HG03103 (cell line): ENCODE data around the gene CHKA.

Experiments
- ATAC-seq: cut with Tn5 transposase; IDR thresholded peaks from one replicate; pipeline ENCODE4 v1.9.1; 2021; ENCODE audit warnings: low read depth; ENCODE audit not compliant: unreplicated experiment

CHKA gene

GRCh38 chr11:68143310-68143689, 22.1 kb upstream of the CHKA start:
- no peak for ATAC-seq

DNA sequence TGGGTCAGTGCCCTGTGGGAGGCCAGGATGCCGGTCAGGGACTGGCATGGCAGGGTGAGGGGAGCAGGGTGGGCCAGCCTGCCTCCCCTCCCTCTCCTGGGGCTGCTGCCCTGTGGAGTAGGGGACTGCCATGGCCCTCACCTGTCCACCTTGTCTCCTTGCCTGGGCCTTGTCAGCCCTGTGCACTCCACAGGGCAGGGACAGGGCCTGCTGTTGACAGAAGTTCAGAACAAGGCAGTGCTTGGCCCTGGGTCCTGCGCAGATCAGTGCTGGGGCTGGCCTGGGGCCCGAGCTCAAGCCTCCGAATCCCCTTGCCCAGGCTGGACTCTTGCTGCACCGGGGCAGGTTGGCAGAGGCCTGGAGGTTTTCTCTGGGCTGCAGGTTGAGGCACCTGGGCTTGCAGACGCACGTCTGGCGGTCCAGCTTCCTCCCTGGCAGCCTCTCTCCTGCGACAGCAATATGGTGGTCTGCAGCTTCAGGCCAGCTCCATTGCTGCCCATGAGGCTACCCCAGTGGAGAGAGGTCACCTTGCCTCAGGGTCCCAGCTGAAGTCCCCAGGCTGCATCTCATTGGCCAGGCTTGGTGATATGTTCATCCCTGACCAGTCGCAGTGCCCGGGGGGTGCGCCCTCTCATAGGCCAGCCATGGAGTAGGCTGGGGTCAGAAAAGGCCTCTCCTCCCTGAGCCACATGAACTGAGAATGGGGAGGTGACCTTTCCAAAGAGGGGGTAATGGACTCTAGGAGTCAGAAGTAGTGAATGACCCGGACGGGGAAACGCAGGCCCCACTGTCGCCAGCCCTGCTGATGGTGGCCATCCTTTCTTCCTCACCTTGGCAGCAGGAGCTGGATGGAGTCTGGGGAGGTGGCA, 21.5 kb upstream of the CHKA start:
- ATAC-seq, result no peak

- ATAC-seq, result no peak
These were observed 20.8 kb upstream of the CHKA start for GRCh38 chr11:68142028-68142412.

GRCh38 chr11:68141246-68142027, 20.2 kb upstream of the CHKA start:
- ATAC-seq, result no peak

- ATAC-seq, result no peak
These were observed 19.5 kb upstream of the CHKA start for GRCh38 chr11:68140496-68141245.

DNA sequence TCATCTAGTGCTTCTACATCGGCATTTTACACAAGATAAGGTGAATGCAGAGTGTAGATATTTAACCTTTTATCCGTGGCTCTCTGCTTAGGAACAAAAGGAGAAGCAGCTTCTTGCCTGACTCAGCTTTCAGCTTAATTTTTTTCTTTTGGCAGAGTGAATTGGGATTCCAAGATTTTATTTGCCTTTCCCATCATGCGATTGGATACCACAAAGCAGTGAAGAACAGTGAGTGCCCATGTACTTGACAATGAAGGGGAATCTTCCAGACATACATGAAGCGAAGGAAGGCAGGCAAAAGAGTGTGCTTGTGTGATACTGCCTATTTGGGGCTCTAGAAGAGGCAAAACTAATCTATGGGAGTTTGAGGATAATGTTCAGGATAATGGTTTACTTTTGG, 17.0 kb upstream of the CHKA start:
- no peak for ATAC-seq

DNA sequence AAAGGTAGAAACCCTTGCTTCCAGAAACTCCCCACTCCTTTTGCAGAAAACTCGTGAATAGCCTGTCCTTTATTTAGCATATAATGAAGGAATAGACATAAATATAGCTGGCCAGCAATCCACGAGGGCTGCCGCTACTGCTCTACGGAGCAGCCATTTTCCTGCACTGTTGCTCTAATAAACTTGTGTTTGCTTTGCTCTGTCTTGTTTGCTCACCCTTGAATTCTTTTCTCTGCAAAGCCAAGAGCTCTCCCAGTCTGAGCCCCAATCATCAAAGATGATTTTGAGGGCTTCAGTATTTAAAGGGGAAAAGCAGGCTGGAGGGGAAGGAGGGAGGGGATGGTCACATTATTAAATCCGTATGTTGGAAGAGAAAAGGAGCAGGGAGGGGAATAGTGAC, 16.6 kb upstream of the CHKA start:
- ATAC-seq, result no peak

GRCh38 chr11:68136866-68137265, 15.7 kb upstream of the CHKA start:
- ATAC-seq, result no peak

GRCh38 chr11:68135161-68135560, 14.0 kb upstream of the CHKA start:
- no peak for ATAC-seq

- ATAC-seq, result no peak
These were observed 12.6 kb upstream of the CHKA start for GRCh38 chr11:68133761-68134160.

DNA sequence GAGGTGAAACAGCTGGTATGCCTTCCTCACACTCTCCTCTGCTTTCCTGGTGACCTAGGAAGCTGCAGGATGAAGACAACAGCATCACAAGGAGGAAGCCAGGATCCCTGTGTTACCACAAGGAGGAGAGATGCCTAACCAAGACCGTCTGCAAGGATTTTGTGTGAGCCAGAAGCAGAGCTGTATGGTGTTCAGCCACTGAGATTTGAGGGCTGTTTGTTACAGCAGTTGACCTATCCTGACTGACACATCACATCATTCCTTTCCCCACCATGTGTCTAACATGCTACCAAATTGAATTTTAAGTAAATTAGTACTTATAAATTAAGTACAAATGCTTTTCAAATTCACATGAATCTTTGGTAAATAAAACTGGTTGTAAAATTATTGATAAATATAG, 8.9 kb upstream of the CHKA start:
- no peak for ATAC-seq

- no peak for ATAC-seq
These were observed 7.6 kb upstream of the CHKA start for GRCh38 chr11:68128682-68129327.

GRCh38 chr11:68127714-68128681, 6.8 kb upstream of the CHKA start:
- no peak for ATAC-seq

GRCh38 chr11:68125164-68125563, 4.0 kb upstream of the CHKA start:
- no peak for ATAC-seq

DNA sequence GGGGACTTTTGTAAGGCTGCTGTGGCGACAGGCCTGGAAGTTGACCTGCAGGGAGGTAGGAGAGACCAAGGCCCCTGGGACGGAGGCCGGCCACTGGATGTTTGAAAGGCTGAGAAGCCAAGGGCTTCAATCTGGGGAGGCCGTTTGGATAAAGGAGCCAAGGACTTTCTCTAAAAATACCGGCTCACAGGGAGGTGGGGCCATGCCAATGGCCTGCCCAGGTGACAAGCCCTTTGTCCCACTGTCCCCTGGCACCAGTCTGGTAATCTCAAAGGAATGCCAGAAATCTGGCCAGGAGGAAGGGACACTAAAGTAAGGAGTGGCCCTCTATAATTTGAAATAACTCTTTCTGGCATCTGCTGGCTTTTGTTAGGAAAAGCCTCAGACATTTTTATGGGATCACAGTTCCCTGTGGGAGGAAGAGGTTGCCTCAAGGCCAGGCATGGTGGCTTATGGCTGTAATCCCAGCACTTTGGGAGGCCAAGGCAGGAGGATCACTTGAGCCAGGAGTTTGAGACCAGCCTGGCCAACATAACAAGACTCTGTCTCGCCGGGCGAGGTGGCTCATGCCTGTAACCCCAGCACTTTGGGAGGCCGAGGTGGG, 1.9 kb upstream of the CHKA start:
- no peak for ATAC-seq

GRCh38 chr11:68120273-68121066, 718 bp downstream of the CHKA start:
- ATAC-seq, result peak; percentile 17

DNA sequence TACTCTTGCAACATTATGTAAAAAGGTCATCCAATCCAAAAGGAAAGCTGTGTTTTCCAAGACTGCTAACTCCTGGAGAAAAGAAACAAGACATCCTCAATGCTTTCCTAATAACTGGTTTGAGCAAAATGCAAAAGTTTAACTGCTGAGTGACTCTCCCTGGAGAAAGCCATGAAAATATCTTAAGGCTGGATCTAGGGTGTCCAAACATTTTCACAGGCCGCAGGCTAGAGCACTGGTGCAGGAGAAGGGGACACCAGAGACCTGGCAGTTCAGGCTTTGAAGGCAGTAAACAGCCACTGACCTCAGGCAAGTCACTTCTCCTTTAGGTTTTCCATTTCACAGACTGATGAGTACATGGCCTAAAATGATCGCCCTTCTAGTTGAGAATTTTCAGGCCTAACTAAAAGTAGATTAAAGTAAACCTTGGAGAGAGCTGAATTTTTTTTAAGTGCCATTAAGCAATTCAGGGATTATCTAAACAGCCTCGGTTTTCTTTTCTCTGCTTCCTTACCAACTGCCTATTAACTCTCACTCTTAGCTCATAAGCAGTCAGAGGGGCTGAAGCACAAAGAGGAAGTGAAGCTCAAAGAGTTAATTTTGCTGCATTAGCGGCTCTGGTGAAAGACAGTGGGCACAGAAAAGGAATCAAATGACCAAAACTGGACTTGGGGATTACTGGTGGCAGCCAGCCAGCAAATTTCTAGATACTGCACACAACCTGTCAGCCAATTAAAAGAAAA, 2.3 kb downstream of the CHKA start:
- ATAC-seq, result no peak
